ENCODE measurements around the gene FKBP2.
A peak's percentile ranks its signal among the peaks of the same experiment; 100 is the strongest.

Gene FKBP2

GRCh38 chr11:64284962-64285884 is 44.3 kb downstream of the FKBP2 start, which contains the start of gene GPR137:
GPR137 (plus strand) TSS chr11:64285848; CDS start chr11:64286525, 677 bp downstream.
- DNase-seq (ENCODE audit: low spot score) = peak; percentile 92

GRCh38 chr11:64285885-64286800 is 45.2 kb downstream of the FKBP2 start:
- peak; percentile 77 for DNase-seq (ENCODE audit: low spot score)

- DNase-seq (ENCODE audit: low spot score) = no peak
Observed at GRCh38 chr11:64286801-64287159, 45.9 kb downstream of the FKBP2 start.

- no peak for DNase-seq (ENCODE audit: low spot score)
Observed at GRCh38 chr11:64287676-64288352, 46.9 kb downstream of the FKBP2 start.

GRCh38 chr11:64288353-64288750 is 47.5 kb downstream of the FKBP2 start:
- no peak for DNase-seq (ENCODE audit: low spot score)

GRCh38 chr11:64289002-64289564 is 48.2 kb downstream of the FKBP2 start:
- no peak for DNase-seq (ENCODE audit: low spot score)

- DNase-seq (ENCODE audit: low spot score) = no peak
Observed at GRCh38 chr11:64290352-64291261, 49.7 kb downstream of the FKBP2 start.

- DNase-seq (ENCODE audit: low spot score) = no peak
Observed at GRCh38 chr11:64291262-64291751, 50.4 kb downstream of the FKBP2 start, which contains the start of gene KCNK4. KCNK4 (plus strand) TSS chr11:64291302; CDS start chr11:64293019, 1,717 bp downstream.

- DNase-seq (ENCODE audit: low spot score) = no peak
Observed at GRCh38 chr11:64291752-64292459, 51.0 kb downstream of the FKBP2 start.

- DNase-seq (ENCODE audit: low spot score) = no peak
Observed at GRCh38 chr11:64292460-64293254, 51.8 kb downstream of the FKBP2 start.
